SK-N-MC (cell line): ENCODE data around the gene IRAK1.

Experiments
- EZH2 ChIP-seq: fragments of 200-600 bp; sonication (generic); IDR thresholded peaks from one replicate; pipeline ENCODE4 v1.6.1; 2017; ENCODE audit warnings: antibody characterized with exemption
- FOXP2 ChIP-seq: optimal IDR thresholded peaks from 2 replicates; pipeline ENCODE3; 2011; ENCODE audit warnings: mild to moderate bottlenecking, moderate library complexity; ENCODE audit not compliant: insufficient read depth; ENCODE audit errors: extremely low read length, control extremely low read depth
- POLR2AphosphoS5 ChIP-seq: IDR thresholded peaks from 2 replicates; pipeline ENCODE4 v1.6.1; 2012; ENCODE audit warnings: mild to moderate bottlenecking, low read depth, low read length, borderline replicate concordance

DNA sequence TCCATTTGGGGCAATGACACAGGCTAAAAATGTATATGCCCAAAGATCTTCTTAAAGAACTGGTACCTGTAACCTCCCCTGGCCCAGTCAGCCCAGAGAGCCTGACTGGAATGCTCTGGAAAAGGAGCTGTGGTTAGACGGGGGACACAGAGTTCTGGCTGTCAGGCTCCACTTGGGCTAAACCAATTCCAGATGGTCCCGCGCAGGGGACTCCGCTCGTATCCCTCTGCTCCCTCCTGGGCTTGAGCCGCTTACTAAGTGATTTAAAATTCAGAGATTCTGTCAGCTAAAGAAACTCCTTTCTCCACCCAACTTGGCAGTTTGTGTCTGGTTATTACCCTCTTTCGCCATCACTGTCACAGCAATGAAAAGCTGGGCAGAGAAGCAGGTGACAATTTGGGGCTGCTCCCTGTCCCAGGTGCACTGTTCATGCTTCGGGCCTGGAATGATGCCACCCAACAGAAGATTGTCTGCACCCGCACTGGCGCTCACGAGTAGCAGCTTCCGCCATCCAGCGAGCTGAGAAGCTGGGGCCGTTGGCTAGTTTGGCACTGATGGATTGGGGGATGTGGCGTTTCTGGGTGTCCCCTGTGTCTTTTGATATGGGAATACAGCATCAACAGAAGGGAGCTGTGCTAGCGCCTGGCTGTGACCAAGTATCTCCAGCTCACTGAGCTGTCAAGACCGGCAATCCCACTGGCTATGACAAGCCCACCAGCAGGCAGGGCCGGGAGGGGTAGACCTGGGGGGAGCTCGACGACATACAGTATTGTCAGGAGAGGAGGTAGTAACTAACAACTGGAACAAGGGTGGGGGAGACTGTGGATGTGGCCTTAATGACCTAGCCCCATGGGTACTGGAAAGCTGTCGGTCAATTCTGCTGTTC, 6.7 kb upstream of the IRAK1 start:
- TF ChIP-seq POLR2AphosphoS5 (no peak), EZH2 (no peak), FOXP2 (no peak)
